ENCODE results near the gene CDH23.

CDH23 gene

DNA sequence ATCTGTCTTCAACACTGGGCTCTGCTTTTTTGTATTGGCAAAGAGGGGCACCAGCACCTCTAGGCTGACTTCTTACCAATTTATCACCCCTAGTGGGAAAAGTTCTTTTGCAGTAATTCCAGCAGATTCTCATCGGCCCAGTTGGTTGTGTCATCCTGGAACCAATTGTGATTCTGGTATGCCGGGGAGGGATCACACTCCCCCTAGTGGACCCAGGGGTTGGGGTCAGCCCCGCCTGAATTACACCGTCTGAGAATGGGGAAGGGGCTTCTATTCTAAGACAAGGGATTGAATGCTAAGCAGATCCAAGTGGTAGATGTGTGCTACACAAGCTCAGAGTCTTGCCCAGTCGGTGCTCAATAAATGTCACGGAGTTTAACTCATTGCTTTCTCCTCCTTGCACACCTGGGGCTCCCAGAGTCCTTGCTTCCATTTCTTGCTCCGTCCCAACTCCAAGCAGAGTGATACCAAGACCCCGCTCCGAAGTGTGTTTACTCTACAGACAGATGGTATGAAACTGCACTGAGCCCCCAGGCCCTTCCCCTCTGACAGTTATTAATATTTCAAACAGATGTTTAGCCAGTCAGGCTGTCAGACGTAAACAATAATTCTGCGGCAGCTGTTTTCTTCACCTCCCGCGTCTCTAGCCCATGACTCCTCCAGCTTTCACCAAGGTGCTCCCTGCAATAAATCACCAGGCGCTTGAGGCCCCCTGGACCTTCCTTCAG, 251.0 kb downstream of the CDH23 start:
- Histone ChIP-seq H3K4me3 (ENCODE audit: low read length, poor library complexity, severe bottlenecking) (no peak overlapping the region), H3K9ac (ENCODE audit: low read depth, low read length, poor library complexity, severe bottlenecking) (no peak overlapping the region), H3K79me2 (ENCODE audit: insufficient read depth, low read length) (no peaks in the 10 kb centered on the region), H3K9me2 (replicated peaks; ENCODE audit: low read depth, low read length) (no peaks in the 10 kb centered on the region), H4K20me1 (ENCODE audit: insufficient read depth, low read length, poor library complexity, severe bottlenecking) (no peaks in the 10 kb centered on the region), H3K36me3 (ENCODE audit: insufficient read depth, low read length) (no peaks in the 10 kb centered on the region), H3K9me3 (ENCODE audit: insufficient read depth, low read depth, low read length) (no peaks in the 10 kb centered on the region), H3K27me3 (ENCODE audit: insufficient read depth, low read length, poor library complexity, severe bottlenecking) (no peaks in the 10 kb centered on the region), H3K4me1 (ENCODE audit: insufficient read depth, low read length, poor library complexity, severe bottlenecking) (no peaks in the 10 kb centered on the region), H3K4me2 (ENCODE audit: low read depth, low read length, poor library complexity, severe bottlenecking) (no peak overlapping the region), H2AFZ (ENCODE audit: low read length) (no peak overlapping the region), H3F3A (ENCODE audit: low read depth) (no peaks in the 10 kb centered on the region)
- TF ChIP-seq EZH2phosphoT487 (IDR thresholded peaks at IDR 0.05; ENCODE audit: borderline replicate concordance), result no peak
- TF ChIP-seq, protein P1, sequence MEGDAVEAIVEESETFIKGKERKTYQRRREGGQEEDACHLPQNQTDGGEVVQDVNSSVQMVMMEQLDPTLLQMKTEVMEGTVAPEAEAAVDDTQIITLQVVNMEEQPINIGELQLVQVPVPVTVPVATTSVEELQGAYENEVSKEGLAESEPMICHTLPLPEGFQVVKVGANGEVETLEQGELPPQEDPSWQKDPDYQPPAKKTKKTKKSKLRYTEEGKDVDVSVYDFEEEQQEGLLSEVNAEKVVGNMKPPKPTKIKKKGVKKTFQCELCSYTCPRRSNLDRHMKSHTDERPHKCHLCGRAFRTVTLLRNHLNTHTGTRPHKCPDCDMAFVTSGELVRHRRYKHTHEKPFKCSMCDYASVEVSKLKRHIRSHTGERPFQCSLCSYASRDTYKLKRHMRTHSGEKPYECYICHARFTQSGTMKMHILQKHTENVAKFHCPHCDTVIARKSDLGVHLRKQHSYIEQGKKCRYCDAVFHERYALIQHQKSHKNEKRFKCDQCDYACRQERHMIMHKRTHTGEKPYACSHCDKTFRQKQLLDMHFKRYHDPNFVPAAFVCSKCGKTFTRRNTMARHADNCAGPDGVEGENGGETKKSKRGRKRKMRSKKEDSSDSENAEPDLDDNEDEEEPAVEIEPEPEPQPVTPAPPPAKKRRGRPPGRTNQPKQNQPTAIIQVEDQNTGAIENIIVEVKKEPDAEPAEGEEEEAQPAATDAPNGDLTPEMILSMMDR (conservative IDR thresholded peaks at IDR 0.05; ENCODE audit: low read length), result peak; percentile 57

DNA sequence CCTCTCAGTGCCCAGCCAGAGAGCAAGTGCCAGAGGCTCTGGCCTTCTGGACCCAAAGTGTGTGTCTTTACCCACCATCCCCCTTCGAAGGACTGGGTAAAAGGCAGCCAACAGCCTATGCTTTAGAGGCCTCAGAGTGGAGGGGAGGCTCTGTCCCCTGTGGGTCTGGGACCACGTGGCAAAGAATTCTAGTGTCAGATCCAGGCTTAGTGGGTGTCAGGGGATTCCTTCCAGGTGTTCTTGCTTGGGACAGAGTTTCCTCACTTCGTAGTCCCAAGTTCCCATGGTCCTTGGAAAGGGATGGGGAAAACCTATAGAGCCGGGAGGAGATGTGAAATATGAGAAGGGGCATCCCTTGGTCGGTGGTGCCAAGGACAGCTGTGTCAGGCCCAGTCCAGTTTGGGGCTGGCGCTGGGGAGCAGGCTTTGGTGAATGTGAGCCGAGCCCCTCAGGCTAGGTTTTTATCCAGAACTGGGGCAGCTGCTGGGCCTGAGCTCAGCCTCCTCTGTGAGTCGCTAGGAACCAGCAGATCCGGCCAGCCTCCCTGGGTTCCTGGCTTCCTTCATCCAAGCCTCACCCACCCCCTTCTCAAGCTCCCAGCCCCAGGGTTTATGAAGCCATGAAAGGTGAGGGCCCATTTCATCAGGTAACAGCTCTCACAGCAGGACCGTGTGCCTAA, 251.7 kb downstream of the CDH23 start:
- H3K4me3 ChIP-seq (ENCODE audit: low read length, poor library complexity, severe bottlenecking), result no peak overlapping the region
- no peaks in the 10 kb centered on the region for H4K20me1 ChIP-seq (ENCODE audit: insufficient read depth, low read length, poor library complexity, severe bottlenecking)
- no peaks in the 10 kb centered on the region for H3F3A ChIP-seq (ENCODE audit: low read depth)
- no peaks in the 10 kb centered on the region for H3K36me3 ChIP-seq (ENCODE audit: insufficient read depth, low read length)
- no peaks in the 10 kb centered on the region for H3K4me1 ChIP-seq (ENCODE audit: insufficient read depth, low read length, poor library complexity, severe bottlenecking)
- no peak overlapping the region for H3K9ac ChIP-seq (ENCODE audit: low read depth, low read length, poor library complexity, severe bottlenecking)
- H3K9me3 ChIP-seq (ENCODE audit: insufficient read depth, low read depth, low read length), result no peaks in the 10 kb centered on the region
- no peak overlapping the region for H3K4me2 ChIP-seq (ENCODE audit: low read depth, low read length, poor library complexity, severe bottlenecking)
- H3K27me3 ChIP-seq (ENCODE audit: insufficient read depth, low read length, poor library complexity, severe bottlenecking), result no peaks in the 10 kb centered on the region
- no peaks in the 10 kb centered on the region for H3K9me2 ChIP-seq (replicated peaks; ENCODE audit: low read depth, low read length)
- H2AFZ ChIP-seq (ENCODE audit: low read length), result no peak overlapping the region
- H3K79me2 ChIP-seq (ENCODE audit: insufficient read depth, low read length), result no peaks in the 10 kb centered on the region
- TF ChIP-seq, protein P1 (conservative IDR thresholded peaks at IDR 0.05; ENCODE audit: low read length), result no peak
- no peak for TF ChIP-seq EZH2phosphoT487 (IDR thresholded peaks at IDR 0.05; ENCODE audit: borderline replicate concordance)

GRCh38 chr10:71648933-71649320, 252.2 kb downstream of the CDH23 start:
- no peaks in the 10 kb centered on the region for H3K4me1 ChIP-seq (ENCODE audit: insufficient read depth, low read length, poor library complexity, severe bottlenecking)

More at GRCh38 chr10:71648933-71649320, 252.2 kb downstream of the CDH23 start:
- no peaks in the 10 kb centered on the region for H3K79me2 ChIP-seq (ENCODE audit: insufficient read depth, low read length)
- no peak overlapping the region for H3K9ac ChIP-seq (ENCODE audit: low read depth, low read length, poor library complexity, severe bottlenecking)
- H3K4me2 ChIP-seq (ENCODE audit: low read depth, low read length, poor library complexity, severe bottlenecking), result no peak overlapping the region
- H3F3A ChIP-seq (ENCODE audit: low read depth), result no peaks in the 10 kb centered on the region
- no peaks in the 10 kb centered on the region for H3K9me2 ChIP-seq (replicated peaks; ENCODE audit: low read depth, low read length)
- no peak for TF ChIP-seq EZH2phosphoT487 (IDR thresholded peaks at IDR 0.05; ENCODE audit: borderline replicate concordance)
- TF ChIP-seq, protein P1 (conservative IDR thresholded peaks at IDR 0.05; ENCODE audit: low read length), result no peak
- H3K4me3 ChIP-seq (ENCODE audit: low read length, poor library complexity, severe bottlenecking), result no peak overlapping the region
- no peaks in the 10 kb centered on the region for H3K9me3 ChIP-seq (ENCODE audit: insufficient read depth, low read depth, low read length)
- H3K27me3 ChIP-seq (ENCODE audit: insufficient read depth, low read length, poor library complexity, severe bottlenecking), result no peaks in the 10 kb centered on the region
- no peak overlapping the region for H2AFZ ChIP-seq (ENCODE audit: low read length)
- no peaks in the 10 kb centered on the region for H4K20me1 ChIP-seq (ENCODE audit: insufficient read depth, low read length, poor library complexity, severe bottlenecking)
- H3K36me3 ChIP-seq (ENCODE audit: insufficient read depth, low read length), result no peaks in the 10 kb centered on the region

Data from Loucy (cell line).